ENCODE data around the gene ASMTL. TPM values are rescaled to one million over a fixed set of nuclear protein-coding genes. Genes with fewer than 3 reads are reported as not detected.
"Not testable (repeated sequence)": the region's sequence is repeated elsewhere in the genome, so short reads cannot be mapped to it uniquely, and the experiment has no call there.

ASMTL gene
- polyA plus RNA-seq, 3 donors from 2014 or later: 58.1 to 68.6 (median 67.1) TPM

DNA sequence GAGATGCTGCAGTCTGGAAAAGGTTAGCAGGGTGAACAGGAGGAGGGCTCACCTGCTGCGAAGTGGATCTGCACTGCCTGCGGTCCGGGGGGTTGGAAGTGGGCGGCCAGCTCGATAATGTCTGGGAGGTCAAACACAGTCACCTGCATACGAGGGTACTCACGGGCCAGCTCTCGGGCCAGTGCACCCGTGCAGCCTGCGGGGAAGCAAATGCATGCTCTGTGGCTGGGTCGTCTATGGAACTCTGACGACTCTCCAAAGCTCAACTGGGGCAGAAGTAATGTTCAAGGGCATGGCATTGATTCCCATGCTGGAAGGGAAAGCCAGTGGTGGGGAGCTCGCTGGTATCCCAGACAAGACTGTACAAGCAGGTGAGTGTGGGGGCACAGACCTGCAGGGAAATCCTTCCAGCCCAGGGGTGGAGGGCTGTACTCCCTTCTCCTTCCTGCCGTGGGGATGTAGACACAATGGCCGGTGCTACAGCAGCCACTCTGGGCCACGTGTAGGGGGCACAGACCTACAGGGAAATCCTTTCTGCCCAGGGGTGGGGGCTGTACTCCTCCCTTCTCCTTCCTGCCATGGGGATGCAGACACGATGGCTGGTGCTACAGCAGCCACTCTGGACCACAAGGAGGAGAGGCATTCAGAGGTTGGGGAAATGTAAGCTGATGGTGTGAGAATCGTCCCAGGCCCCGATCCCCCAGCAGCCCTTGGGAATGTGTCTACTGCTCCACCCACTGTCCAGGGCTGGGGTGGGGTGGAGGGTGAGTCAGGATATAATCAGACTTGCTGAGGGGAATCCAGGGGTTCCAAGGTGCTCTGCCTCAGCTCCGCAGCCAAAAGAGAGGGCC, 34.6 kb downstream of the ASMTL start:
- no peak overlapping the region for H3K4me3 Mint-ChIP-seq
- no peak for DNase-seq
- peaks cover 0 to 8% (median 3%) of the 10 kb centered on the region in 6 donors for H3K9me3 Mint-ChIP-seq
- peaks cover 0 to 2% (median 0%) of the 10 kb centered on the region in 3 donors for H3K27me3 Mint-ChIP-seq (ENCODE audit: low read depth in 3 of 3)
- H3K36me3 Mint-ChIP-seq: peaks cover 23 to 43% (median 38%) of the 10 kb centered on the region in 3 donors
- no peak overlapping the region for H3K27ac Mint-ChIP-seq
- H3K4me1 Mint-ChIP-seq: peaks cover 6 to 17% of the 10 kb centered on the region in 2 donors

DNA sequence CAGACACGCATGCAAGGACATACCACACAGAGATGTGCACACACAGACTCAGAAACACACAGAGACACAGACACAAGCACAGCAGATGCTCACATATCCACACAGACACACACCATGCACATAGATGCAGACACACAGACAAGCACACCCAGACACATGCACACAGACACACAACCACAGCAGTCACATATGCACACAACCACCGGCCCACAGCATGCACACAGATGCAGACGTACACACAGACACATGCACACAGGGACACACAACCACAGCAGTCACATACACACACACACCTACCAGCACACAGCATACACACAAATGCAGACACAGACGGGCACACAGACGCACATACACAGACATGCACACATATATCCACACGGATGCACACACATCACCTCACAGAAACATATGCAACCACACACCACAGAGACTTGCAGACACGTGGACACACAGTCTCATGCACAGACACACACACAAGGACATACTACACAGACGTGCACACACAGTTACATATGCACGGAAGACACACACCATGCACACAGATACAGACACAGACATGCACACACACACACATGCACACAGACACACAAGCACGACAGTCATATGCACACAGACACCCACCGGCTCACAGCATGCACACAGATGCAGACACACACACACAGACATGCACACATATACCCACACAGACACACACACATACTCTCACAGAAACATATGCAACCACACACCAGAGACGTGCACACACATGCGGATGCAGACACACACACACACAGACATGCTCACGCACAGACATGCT, 35.5 kb downstream of the ASMTL start:
- H3K27ac Mint-ChIP-seq: no peak overlapping the region
- peaks cover 0 to 7% (median 0%) of the 10 kb centered on the region in 6 donors for H3K9me3 Mint-ChIP-seq
- peaks cover 6 to 17% of the 10 kb centered on the region in 2 donors for H3K4me1 Mint-ChIP-seq
- H3K36me3 Mint-ChIP-seq: peaks cover 26 to 35% (median 31%) of the 10 kb centered on the region in 3 donors
- no peak overlapping the region for H3K4me3 Mint-ChIP-seq
- no peak for DNase-seq
- H3K27me3 Mint-ChIP-seq (ENCODE audit: low read depth in 3 of 3): peaks cover 0 to 2% (median 0%) of the 10 kb centered on the region in 3 donors

- Mint-ChIP-seq H3K27me3 (ENCODE audit: low read depth in 3 of 3) (peaks cover 0 to 4% (median 0%) of the 10 kb centered on the region in 3 donors), H3K4me3 (no peak overlapping the region), H3K36me3 (peaks cover 19 to 27% (median 23%) of the 10 kb centered on the region in 3 donors), H3K9me3 (peaks cover 0 to 1% (median 0%) of the 10 kb centered on the region in 6 donors), H3K27ac (no peak overlapping the region), H3K4me1 (peaks cover 6 to 17% of the 10 kb centered on the region in 2 donors)
- no peak for DNase-seq
These were observed 36.4 kb downstream of the ASMTL start for GRCh38 chrX:1416327-1416784.

- Mint-ChIP-seq H3K4me1 (peaks cover 4 to 6% of the 10 kb centered on the region in 2 donors), H3K4me3 (no peak overlapping the region), H3K27me3 (ENCODE audit: low read depth in 3 of 3) (peaks cover 0 to 4% (median 0%) of the 10 kb centered on the region in 3 donors), H3K36me3 (peaks cover 10 to 15% (median 13%) of the 10 kb centered on the region in 3 donors), H3K27ac (no peak overlapping the region), H3K9me3 (no peaks in the 10 kb centered on the region)
- DNase-seq: no peak
These were observed 40.1 kb downstream of the ASMTL start for GRCh38 chrX:1412551-1413161.

GRCh38 chrX:1411326-1411725, 41.4 kb downstream of the ASMTL start:
- no peak overlapping the region for H3K27ac Mint-ChIP-seq
- peaks cover 4 to 6% of the 10 kb centered on the region in 2 donors for H3K4me1 Mint-ChIP-seq
- no peak for DNase-seq

GRCh38 chrX:1407035-1407434, 45.7 kb downstream of the ASMTL start:
- no peak overlapping the region for H3K27ac Mint-ChIP-seq
- no peak overlapping the region for H3K4me3 Mint-ChIP-seq
- H3K4me1 Mint-ChIP-seq: no peaks in the 10 kb centered on the region
- H3K36me3 Mint-ChIP-seq: peaks cover 0 to 4% (median 4%) of the 10 kb centered on the region in 3 donors
- H3K9me3 Mint-ChIP-seq: no peaks in the 10 kb centered on the region
- DNase-seq: no peak
- H3K27me3 Mint-ChIP-seq (ENCODE audit: low read depth in 3 of 3): peaks cover 0 to 2% (median 0%) of the 10 kb centered on the region in 3 donors

More at GRCh38 chrX:1411326-1411725, 41.4 kb downstream of the ASMTL start:
- Mint-ChIP-seq H3K36me3 (peaks cover 10 to 15% (median 13%) of the 10 kb centered on the region in 3 donors), H3K9me3 (no peaks in the 10 kb centered on the region), H3K27me3 (ENCODE audit: low read depth in 3 of 3) (peaks cover 0 to 4% (median 0%) of the 10 kb centered on the region in 3 donors), H3K4me3 (no peak overlapping the region)

- not testable (repeated sequence) for DNase-seq; H3K4me3 Mint-ChIP-seq; H3K4me1 Mint-ChIP-seq; H3K36me3 Mint-ChIP-seq; H3K27me3 Mint-ChIP-seq (ENCODE audit: low read depth in 3 of 3); H3K9me3 Mint-ChIP-seq; H3K27ac Mint-ChIP-seq
These were observed 46.9 kb downstream of the ASMTL start for GRCh38 chrX:1405769-1406168.

DNA sequence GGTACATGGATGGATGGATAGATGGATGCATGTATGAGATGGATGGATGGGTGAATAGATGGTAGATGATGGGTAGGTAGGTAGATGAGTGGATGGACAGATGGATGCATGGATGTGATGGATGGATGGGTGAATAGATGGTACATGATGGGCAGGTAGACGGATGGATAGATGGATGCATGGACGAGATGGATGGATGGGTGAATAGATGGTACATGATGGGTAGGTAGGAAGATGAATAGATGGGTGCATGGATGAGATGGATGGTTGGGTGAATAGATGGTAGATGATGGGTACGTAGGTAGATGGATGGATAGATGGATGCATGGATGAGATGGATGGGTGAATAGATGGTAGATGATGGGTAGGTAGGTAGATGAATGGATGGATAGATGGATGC, 48.8 kb downstream of the ASMTL start:
- H3K27me3 Mint-ChIP-seq (ENCODE audit: low read depth in 3 of 3); H3K9me3 Mint-ChIP-seq; H3K4me1 Mint-ChIP-seq; H3K36me3 Mint-ChIP-seq; DNase-seq; H3K4me3 Mint-ChIP-seq; H3K27ac Mint-ChIP-seq: not testable (repeated sequence)

DNA sequence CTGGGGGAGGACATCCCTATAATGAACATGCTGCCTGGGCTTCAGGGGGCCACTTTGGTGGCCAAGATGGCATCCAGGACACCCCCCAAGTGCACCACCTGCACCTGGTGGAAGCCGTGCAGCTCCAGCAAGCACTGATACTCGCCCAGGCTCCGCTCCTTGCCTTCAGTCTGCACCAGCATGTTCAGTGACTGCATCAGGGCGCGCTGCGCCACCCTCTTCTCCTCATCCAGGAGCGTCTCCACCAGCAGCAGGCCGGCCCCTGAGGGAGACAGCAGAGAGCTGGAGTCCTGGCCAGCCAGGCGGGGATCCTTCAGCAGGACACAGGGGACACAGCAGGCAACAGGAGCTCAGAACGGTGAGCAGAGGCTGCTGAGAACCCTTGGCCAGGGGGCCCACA, 49.5 kb downstream of the ASMTL start:
- Mint-ChIP-seq H3K9me3 (no peaks in the 10 kb centered on the region), H3K27ac (no peak overlapping the region), H3K4me1 (no peaks in the 10 kb centered on the region), H3K27me3 (ENCODE audit: low read depth in 3 of 3) (peaks cover 0 to 2% (median 0%) of the 10 kb centered on the region in 3 donors), H3K4me3 (no peak overlapping the region), H3K36me3 (no peaks in the 10 kb centered on the region)
- no peak for DNase-seq

- no peak overlapping the region for H3K27ac Mint-ChIP-seq
These were observed 50.9 kb downstream of the ASMTL start for GRCh38 chrX:1401611-1402430.

GRCh38 chrX:1400742-1401471, 51.8 kb downstream of the ASMTL start:
- Mint-ChIP-seq H3K27ac (no peak overlapping the region), H3K9me3 (no peaks in the 10 kb centered on the region)

More at GRCh38 chrX:1401611-1402430, 50.9 kb downstream of the ASMTL start:
- H3K4me1 Mint-ChIP-seq: no peaks in the 10 kb centered on the region
- no peak overlapping the region for H3K4me3 Mint-ChIP-seq
- peaks cover 0 to 2% (median 2%) of the 10 kb centered on the region in 3 donors for H3K27me3 Mint-ChIP-seq (ENCODE audit: low read depth in 3 of 3)
- H3K36me3 Mint-ChIP-seq: no peaks in the 10 kb centered on the region
- H3K9me3 Mint-ChIP-seq: no peaks in the 10 kb centered on the region
- DNase-seq: no peak

GRCh38 chrX:1400049-1400448, 52.7 kb downstream of the ASMTL start:
- Mint-ChIP-seq H3K4me3 (no peak overlapping the region), H3K9me3 (peaks cover 0 to 1% (median 0%) of the 10 kb centered on the region in 6 donors), H3K27ac (no peak overlapping the region), H3K4me1 (peaks cover 0 to 6% of the 10 kb centered on the region in 2 donors), H3K36me3 (peaks cover 0 to 3% (median 0%) of the 10 kb centered on the region in 3 donors), H3K27me3 (ENCODE audit: low read depth in 3 of 3) (peaks cover 2 to 4% (median 3%) of the 10 kb centered on the region in 3 donors)
- DNase-seq: no peak

More at GRCh38 chrX:1400742-1401471, 51.8 kb downstream of the ASMTL start:
- H3K4me1 Mint-ChIP-seq: peaks cover 0 to 2% of the 10 kb centered on the region in 2 donors
- no peak overlapping the region for H3K4me3 Mint-ChIP-seq
- peaks cover 0 to 3% (median 0%) of the 10 kb centered on the region in 3 donors for H3K36me3 Mint-ChIP-seq
- DNase-seq: no peak
- H3K27me3 Mint-ChIP-seq (ENCODE audit: low read depth in 3 of 3): peaks cover 0 to 2% (median 2%) of the 10 kb centered on the region in 3 donors
